Stomach (tissue), 9 donors: ENCODE data around the gene STARD3. TPM values are rescaled to one million over a fixed set of nuclear protein-coding genes. Genes with fewer than 3 reads are reported as not detected.
A peak's percentile ranks its signal among the peaks of the same experiment; 100 is the strongest.

Experiments used
- DNase-seq, 2 donors: peaks; one replicate each; pipeline versions ENCODE4 v3.0.0 to v3.0.0-alpha.2; 2013 to 2019
- H3K27ac ChIP-seq, 5 donors: fragments of 200-600 bp in 4 of 5; sonication (generic) in 4 of 5; one replicate each; pipeline ENCODE4 v1.5.1; 2013 to 2019; ENCODE audit warnings: mild to moderate bottlenecking in 1 of 5, moderate library complexity in 1 of 5
- H3K27me3 ChIP-seq, 3 donors: fragments of 200-600 bp; sonication (generic); one replicate each; pipeline ENCODE4 v1.5.1; 2017 to 2019; ENCODE audit warnings: mixed run types in 1 of 3
- H3K36me3 ChIP-seq, 4 donors: fragments of 200-600 bp; sonication (generic); 1 replicate in 3 of 4; 2 replicates in 1 of 4; pipeline ENCODE4 v1.5.1; 2016 to 2019
- H3K4me1 ChIP-seq, 4 donors: fragments of 200-600 bp; sonication (generic); one replicate each; pipeline ENCODE4 v1.5.1; 2016 to 2019
- H3K4me3 ChIP-seq, 4 donors: fragments of 200-600 bp; sonication (generic) in 3 of 4; one replicate each; pipeline ENCODE4 v1.5.1; 2016 to 2019; ENCODE audit warnings: mild to moderate bottlenecking in 1 of 4
- H3K9me3 ChIP-seq, 4 donors: fragments of 200-600 bp; sonication (generic); one replicate each; pipeline ENCODE4 v1.5.1; 2016 to 2019
- CTCF ChIP-seq, 7 experiments: fragments of 450-650 bp in 4 of 7; fragments of 200-600 bp in 3 of 7; sonication (generic) in 3 of 7; IDR thresholded peaks; one replicate each; pipeline ENCODE4 v1.5.1; 2016 to 2019; ENCODE audit warnings: antibody characterized with exemption in 7 of 7, control low read depth in 2 of 7, mild to moderate bottlenecking in 1 of 7
- EP300 ChIP-seq: sonication (generic); formaldehyde crosslinking; IDR thresholded peaks from one replicate; pipeline ENCODE4 v1.6.1; 2017; ENCODE audit warnings: antibody characterized with exemption
- POLR2A ChIP-seq, 4 donors: fragments of 450-650 bp; IDR thresholded peaks; one replicate each; pipeline ENCODE4 v1.6.1; 2016; ENCODE audit warnings: antibody characterized with exemption in 4 of 4, control low read depth in 2 of 4, mild to moderate bottlenecking in 1 of 4, moderate library complexity in 1 of 4
- POLR2AphosphoS5 ChIP-seq, 3 donors: sonication (generic); formaldehyde crosslinking; IDR thresholded peaks; one replicate each; pipeline ENCODE4 v1.6.1; 2016; ENCODE audit warnings: antibody characterized with exemption in 3 of 3
- WGBS, 5 donors: extraction: QIAGEN DNeasy Blood & Tissue Kit in 3 of 5; methylation state at CpG; one replicate each; pipeline versions ENCODE4 v1.1.5 to v1.1.7; 2013 to 2018; 5-methylcytosine and 5-hydroxymethylcytosine counted together
- intact Hi-C: fragments of 100-400 bp; cut with DNase I; formaldehyde crosslinking; loops from one replicate; pipeline ENCODE4 v1.15.1; 2023; ENCODE audit warnings: low total_unique reads
- polyA plus RNA-seq, 3 donors: library from polyadenylated mRNA; stranded (reverse); fragments of 200-250 nt; gene quantifications; one replicate each; pipeline ENCODE4 v1.2.3, GENCODE V29; 2013
- total RNA-seq, 5 donors: library from RNA; depleted of rRNA; stranded (reverse); fragments of >200 nt; gene quantifications; one replicate each; pipeline versions ENCODE4 v1.1.0 to v1.2.3, GENCODE V29; 2014 to 2016
- donor health status: healthy with polysubstance abuse.
- donor health status: Bipolar disorder and iron deficiency.
- donor health status: healthy.

The STARD3 gene
- total and polyA plus RNA-seq, 8 donors: 26.4 to 1,091 (median 52.0) TPM

DNA sequence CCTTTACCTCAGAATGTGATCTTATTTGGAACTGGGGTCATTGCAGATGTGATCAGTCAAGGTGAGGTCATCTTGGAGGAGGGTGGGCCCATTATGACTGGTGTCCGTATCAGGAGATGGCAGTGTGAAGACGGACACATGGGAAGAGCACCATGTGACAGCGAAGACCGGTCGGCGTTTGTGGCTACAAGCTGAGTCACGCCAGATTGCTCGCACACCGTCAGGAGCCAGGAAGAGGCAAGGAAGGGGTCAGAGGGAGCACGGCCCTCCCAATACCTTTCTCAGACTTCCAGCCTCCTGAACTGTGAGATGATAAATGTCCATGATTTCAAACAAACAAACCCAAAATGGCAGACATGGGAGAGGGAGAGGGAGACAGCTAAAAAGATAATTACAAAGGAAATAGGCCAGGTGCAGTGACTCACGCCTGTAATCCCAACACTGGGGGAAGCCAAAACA lies 13.2 kb downstream of the STARD3 start:
- H3K27ac ChIP-seq: no peak overlapping the region
- DNase-seq: no peak
- peaks cover 18 to 47% (median 26%) of the 10 kb centered on the region in 4 donors for H3K4me1 ChIP-seq
- TF ChIP-seq EP300 (no peak), POLR2A (IDR thresholded peaks at IDR 0.05) (no peak), CTCF (IDR thresholded peaks at IDR 0.05) (no peak), POLR2AphosphoS5 (IDR thresholded peaks at IDR 0.05) (no peak)
- no peaks in the 10 kb centered on the region for H3K27me3 ChIP-seq
- H3K4me3 ChIP-seq: no peak overlapping the region
- H3K36me3 ChIP-seq: peaks cover 0 to 17% (median 13%) of the 10 kb centered on the region in 4 donors
- 89 to 96% (median 91%) methylated on average over 11 of the region's 11 CpGs for WGBS, 5 donors
- intact Hi-C loops: no loop called here
- no peaks in the 10 kb centered on the region for H3K9me3 ChIP-seq

DNA sequence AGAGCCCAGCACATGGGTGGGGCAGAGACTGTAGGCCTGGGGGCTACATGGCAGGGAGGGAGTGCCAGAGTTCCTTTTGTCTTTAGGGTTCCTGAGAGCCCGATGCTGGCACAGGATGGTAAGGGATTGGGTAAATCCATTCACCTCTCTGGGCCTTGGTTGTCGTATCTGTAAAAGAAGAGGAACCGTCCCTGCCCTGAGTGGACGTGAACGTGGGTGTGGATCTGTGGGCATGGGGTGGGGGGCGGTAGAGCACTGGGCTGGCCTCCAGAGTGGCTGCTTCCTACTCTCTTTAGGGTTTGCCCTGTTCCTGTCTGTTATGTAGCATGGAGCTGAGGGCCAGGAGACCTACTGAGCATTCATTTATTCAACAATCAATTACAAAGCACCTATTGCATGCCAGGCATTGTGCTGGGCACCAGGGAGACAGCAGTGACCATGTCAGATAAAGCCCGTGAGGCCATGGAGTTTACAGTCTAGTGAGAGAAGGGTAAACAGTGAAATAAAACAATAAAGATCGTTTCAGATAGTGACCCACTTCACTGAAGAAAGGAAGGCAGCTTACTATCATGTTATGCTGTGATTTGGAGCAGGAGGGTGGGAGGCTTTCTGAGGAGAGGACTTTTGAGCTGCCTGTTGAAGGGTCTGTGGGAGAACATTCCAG lies 15.1 kb downstream of the STARD3 start:
- Histone ChIP-seq H3K4me3 (no peak overlapping the region), H3K36me3 (peaks cover 0 to 36% (median 28%) of the 10 kb centered on the region in 4 donors), H3K27me3 (no peaks in the 10 kb centered on the region), H3K9me3 (no peaks in the 10 kb centered on the region), H3K4me1 (peaks cover 18 to 46% (median 26%) of the 10 kb centered on the region in 4 donors), H3K27ac (peak overlapping the region; percentile 9 to 52 (median 35))
- no peak for TF ChIP-seq CTCF (IDR thresholded peaks at IDR 0.05)
- TF ChIP-seq POLR2AphosphoS5 (IDR thresholded peaks at IDR 0.05): no peak
- DNase-seq: no peak
- intact Hi-C loops: no loop called here
- WGBS, 5 donors: 34 to 62% (median 40%) methylated on average over 7 to 8 of the region's 8 CpGs

DNA sequence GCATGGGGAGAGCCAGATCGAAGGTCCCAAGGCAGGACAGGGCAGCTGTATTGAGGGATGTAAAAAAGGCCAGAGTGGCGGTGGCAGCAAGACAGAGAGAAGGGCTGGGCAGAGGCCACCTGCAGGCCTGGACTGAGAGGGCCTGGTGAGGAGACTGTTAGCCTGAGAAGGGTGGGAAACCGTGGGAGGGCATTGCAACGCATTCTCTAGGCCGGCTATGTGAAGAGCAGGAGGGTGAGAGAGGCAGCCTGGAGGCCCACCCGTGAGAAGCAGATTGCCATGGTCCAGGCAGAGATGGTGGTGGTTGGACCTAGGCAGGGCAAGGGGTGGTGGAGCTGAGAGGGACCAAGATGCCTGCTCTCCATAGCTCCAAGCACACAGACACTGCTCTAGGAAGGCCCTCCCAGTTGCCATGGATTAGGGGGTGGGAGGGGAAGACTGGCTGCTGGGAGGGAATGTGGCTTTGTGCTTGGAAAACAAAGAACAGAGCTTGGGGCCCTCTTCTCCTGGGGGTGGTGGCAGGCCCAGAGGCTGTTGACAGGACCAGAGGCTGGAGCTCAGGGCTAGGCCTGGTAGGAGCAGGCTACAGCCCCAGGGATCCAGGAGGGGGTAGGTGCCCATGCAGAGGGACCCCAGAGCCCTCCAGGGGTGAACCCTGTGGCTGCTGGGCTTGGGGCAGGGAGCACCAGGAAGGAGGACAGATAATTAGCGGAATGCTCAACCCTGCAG lies 15.8 kb downstream of the STARD3 start:
- Histone ChIP-seq H3K36me3 (peaks cover 0 to 43% (median 34%) of the 10 kb centered on the region in 4 donors), H3K27ac (peak overlapping the region; percentile 5 to 52 (median 35)), H3K4me1 (peaks cover 18 to 46% (median 26%) of the 10 kb centered on the region in 4 donors), H3K4me3 (no peak overlapping the region), H3K9me3 (no peaks in the 10 kb centered on the region), H3K27me3 (no peaks in the 10 kb centered on the region)
- WGBS, 5 donors: 42 to 59% (median 46%) methylated on average over 7 of the region's 7 CpGs
- intact Hi-C loops: no loop called here
- peak in 1 of 2 donors; percentile 62 for DNase-seq
- TF ChIP-seq POLR2A (IDR thresholded peaks at IDR 0.05) (no peak), POLR2AphosphoS5 (IDR thresholded peaks at IDR 0.05) (no peak), EP300 (no peak), CTCF (IDR thresholded peaks at IDR 0.05) (no peak)

- Histone ChIP-seq H3K27me3 (no peaks in the 10 kb centered on the region), H3K4me3 (no peak overlapping the region), H3K36me3 (peaks cover 3 to 48% (median 40%) of the 10 kb centered on the region in 4 donors), H3K4me1 (peaks cover 18 to 46% (median 26%) of the 10 kb centered on the region in 4 donors), H3K27ac (peak overlapping the region in 4 of 5 donors; percentile 5 to 52 (median 36)), H3K9me3 (no peaks in the 10 kb centered on the region)
- no peak for DNase-seq
- intact Hi-C loops: no loop called here
- TF ChIP-seq CTCF (IDR thresholded peaks at IDR 0.05): no peak
- no peak for TF ChIP-seq EP300
- no peak for TF ChIP-seq POLR2A (IDR thresholded peaks at IDR 0.05)
- no peak for TF ChIP-seq POLR2AphosphoS5 (IDR thresholded peaks at IDR 0.05)
- WGBS, 5 donors: 65 to 80% (median 75%) methylated on average over 8 to 12 of the region's 12 CpGs
Measured at GRCh38 chr17:39653316-39653661, 16.3 kb downstream of the STARD3 start.
